ENCODE results near the gene NTSR2. TPM values are rescaled to one million over a fixed set of nuclear protein-coding genes. Genes with fewer than 3 reads are reported as not detected.

The NTSR2 gene
- total and polyA plus RNA-seq, 2 experiments from 2014 or later = 0.10 TPM; not detected in 1

DNA sequence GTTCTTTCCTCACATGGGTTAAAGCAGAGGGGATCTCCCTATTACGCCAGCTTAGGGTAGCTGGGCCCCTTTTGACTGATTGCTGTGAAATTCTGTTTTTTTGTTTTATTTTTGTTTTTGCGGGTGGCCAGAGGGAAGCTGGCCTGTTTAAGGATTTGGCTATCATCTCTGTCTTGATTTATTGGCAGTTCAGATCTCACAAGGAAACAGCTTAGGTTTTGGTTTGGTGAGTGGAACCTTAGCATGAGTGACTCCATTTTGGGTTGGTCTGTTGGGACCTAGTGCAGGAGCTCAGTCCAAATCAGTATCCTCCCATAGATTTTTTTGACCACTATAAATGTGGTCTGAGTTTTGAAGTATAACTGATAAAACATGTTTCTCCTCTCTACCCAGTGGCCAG lies 25.6 kb upstream of the NTSR2 start:
- TF ChIP-seq POLR2AphosphoS5 (IDR thresholded peaks at IDR 0.05; ENCODE audit: low read depth) (no peak), EZH2phosphoT487 (IDR thresholded peaks at IDR 0.05; ENCODE audit: unreplicated experiment) (no peak), JUNB (IDR thresholded peaks at IDR 0.05; ENCODE audit: unreplicated experiment) (no peak), ZNF331 (CRISPR knock-in tag; IDR thresholded peaks at IDR 0.05; ENCODE audit: low read depth) (no peak), STAT1 (IDR thresholded peaks at IDR 0.05; ENCODE audit: unreplicated experiment) (no peak), EZH2 (IDR thresholded peaks at IDR 0.05; ENCODE audit: low read depth, unreplicated experiment) (no peak), ZNF114 (CRISPR knock-in tag; IDR thresholded peaks at IDR 0.05) (no peak), CREB1 (CRISPR knock-in tag; IDR thresholded peaks at IDR 0.05; ENCODE audit: low read depth) (no peak), NANOG (IDR thresholded peaks at IDR 0.05; ENCODE audit: borderline replicate concordance) (no peak)
- TF ChIP-seq, protein P1, sequence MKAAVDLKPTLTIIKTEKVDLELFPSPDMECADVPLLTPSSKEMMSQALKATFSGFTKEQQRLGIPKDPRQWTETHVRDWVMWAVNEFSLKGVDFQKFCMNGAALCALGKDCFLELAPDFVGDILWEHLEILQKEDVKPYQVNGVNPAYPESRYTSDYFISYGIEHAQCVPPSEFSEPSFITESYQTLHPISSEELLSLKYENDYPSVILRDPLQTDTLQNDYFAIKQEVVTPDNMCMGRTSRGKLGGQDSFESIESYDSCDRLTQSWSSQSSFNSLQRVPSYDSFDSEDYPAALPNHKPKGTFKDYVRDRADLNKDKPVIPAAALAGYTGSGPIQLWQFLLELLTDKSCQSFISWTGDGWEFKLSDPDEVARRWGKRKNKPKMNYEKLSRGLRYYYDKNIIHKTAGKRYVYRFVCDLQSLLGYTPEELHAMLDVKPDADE (IDR thresholded peaks at IDR 0.05) = no peak
- TF ChIP-seq, protein P2, sequence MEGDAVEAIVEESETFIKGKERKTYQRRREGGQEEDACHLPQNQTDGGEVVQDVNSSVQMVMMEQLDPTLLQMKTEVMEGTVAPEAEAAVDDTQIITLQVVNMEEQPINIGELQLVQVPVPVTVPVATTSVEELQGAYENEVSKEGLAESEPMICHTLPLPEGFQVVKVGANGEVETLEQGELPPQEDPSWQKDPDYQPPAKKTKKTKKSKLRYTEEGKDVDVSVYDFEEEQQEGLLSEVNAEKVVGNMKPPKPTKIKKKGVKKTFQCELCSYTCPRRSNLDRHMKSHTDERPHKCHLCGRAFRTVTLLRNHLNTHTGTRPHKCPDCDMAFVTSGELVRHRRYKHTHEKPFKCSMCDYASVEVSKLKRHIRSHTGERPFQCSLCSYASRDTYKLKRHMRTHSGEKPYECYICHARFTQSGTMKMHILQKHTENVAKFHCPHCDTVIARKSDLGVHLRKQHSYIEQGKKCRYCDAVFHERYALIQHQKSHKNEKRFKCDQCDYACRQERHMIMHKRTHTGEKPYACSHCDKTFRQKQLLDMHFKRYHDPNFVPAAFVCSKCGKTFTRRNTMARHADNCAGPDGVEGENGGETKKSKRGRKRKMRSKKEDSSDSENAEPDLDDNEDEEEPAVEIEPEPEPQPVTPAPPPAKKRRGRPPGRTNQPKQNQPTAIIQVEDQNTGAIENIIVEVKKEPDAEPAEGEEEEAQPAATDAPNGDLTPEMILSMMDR (conservative IDR thresholded peaks at IDR 0.05; ENCODE audit: low read depth in 2 of 2) = no peak
- TF ChIP-seq, protein P3, sequence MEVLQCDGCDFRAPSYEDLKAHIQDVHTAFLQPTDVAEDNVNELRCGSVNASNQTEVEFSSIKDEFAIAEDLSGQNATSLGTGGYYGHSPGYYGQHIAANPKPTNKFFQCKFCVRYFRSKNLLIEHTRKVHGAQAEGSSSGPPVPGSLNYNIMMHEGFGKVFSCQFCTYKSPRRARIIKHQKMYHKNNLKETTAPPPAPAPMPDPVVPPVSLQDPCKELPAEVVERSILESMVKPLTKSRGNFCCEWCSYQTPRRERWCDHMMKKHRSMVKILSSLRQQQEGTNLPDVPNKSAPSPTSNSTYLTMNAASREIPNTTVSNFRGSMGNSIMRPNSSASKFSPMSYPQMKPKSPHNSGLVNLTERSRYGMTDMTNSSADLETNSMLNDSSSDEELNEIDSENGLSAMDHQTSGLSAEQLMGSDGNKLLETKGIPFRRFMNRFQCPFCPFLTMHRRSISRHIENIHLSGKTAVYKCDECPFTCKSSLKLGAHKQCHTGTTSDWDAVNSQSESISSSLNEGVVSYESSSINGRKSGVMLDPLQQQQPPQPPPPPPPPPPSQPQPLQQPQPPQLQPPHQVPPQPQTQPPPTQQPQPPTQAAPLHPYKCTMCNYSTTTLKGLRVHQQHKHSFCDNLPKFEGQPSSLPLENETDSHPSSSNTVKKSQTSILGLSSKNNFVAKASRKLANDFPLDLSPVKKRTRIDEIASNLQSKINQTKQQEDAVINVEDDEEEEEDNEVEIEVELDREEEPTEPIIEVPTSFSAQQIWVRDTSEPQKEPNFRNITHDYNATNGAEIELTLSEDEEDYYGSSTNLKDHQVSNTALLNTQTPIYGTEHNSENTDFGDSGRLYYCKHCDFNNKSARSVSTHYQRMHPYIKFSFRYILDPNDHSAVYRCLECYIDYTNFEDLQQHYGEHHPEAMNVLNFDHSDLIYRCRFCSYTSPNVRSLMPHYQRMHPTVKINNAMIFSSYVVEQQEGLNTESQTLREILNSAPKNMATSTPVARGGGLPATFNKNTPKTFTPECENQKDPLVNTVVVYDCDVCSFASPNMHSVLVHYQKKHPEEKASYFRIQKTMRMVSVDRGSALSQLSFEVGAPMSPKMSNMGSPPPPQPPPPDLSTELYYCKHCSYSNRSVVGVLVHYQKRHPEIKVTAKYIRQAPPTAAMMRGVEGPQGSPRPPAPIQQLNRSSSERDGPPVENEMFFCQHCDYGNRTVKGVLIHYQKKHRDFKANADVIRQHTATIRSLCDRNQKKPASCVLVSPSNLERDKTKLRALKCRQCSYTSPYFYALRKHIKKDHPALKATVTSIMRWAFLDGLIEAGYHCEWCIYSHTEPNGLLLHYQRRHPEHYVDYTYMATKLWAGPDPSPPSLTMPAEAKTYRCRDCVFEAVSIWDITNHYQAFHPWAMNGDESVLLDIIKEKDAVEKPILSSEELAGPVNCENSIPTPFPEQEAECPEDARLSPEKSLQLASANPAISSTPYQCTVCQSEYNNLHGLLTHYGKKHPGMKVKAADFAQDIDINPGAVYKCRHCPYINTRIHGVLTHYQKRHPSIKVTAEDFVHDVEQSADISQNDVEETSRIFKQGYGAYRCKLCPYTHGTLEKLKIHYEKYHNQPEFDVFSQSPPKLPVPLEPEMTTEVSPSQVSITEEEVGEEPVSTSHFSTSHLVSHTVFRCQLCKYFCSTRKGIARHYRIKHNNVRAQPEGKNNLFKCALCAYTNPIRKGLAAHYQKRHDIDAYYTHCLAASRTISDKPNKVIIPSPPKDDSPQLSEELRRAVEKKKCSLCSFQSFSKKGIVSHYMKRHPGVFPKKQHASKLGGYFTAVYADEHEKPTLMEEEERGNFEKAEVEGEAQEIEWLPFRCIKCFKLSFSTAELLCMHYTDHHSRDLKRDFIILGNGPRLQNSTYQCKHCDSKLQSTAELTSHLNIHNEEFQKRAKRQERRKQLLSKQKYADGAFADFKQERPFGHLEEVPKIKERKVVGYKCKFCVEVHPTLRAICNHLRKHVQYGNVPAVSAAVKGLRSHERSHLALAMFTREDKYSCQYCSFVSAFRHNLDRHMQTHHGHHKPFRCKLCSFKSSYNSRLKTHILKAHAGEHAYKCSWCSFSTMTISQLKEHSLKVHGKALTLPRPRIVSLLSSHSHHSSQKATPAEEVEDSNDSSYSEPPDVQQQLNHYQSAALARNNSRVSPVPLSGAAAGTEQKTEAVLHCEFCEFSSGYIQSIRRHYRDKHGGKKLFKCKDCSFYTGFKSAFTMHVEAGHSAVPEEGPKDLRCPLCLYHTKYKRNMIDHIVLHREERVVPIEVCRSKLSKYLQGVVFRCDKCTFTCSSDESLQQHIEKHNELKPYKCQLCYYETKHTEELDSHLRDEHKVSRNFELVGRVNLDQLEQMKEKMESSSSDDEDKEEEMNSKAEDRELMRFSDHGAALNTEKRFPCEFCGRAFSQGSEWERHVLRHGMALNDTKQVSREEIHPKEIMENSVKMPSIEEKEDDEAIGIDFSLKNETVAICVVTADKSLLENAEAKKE (CRISPR knock-in tag; IDR thresholded peaks at IDR 0.05) = no peak
- TF ChIP-seq, protein P4, sequence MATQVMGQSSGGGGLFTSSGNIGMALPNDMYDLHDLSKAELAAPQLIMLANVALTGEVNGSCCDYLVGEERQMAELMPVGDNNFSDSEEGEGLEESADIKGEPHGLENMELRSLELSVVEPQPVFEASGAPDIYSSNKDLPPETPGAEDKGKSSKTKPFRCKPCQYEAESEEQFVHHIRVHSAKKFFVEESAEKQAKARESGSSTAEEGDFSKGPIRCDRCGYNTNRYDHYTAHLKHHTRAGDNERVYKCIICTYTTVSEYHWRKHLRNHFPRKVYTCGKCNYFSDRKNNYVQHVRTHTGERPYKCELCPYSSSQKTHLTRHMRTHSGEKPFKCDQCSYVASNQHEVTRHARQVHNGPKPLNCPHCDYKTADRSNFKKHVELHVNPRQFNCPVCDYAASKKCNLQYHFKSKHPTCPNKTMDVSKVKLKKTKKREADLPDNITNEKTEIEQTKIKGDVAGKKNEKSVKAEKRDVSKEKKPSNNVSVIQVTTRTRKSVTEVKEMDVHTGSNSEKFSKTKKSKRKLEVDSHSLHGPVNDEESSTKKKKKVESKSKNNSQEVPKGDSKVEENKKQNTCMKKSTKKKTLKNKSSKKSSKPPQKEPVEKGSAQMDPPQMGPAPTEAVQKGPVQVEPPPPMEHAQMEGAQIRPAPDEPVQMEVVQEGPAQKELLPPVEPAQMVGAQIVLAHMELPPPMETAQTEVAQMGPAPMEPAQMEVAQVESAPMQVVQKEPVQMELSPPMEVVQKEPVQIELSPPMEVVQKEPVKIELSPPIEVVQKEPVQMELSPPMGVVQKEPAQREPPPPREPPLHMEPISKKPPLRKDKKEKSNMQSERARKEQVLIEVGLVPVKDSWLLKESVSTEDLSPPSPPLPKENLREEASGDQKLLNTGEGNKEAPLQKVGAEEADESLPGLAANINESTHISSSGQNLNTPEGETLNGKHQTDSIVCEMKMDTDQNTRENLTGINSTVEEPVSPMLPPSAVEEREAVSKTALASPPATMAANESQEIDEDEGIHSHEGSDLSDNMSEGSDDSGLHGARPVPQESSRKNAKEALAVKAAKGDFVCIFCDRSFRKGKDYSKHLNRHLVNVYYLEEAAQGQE (IDR thresholded peaks at IDR 0.05; ENCODE audit: unreplicated experiment) = no peak
- ATAC-seq (no peak), DNase-seq (ENCODE audit: low spot score) (no peak)
- no peaks in the 10 kb centered on the region for H3K36me3 ChIP-seq (ENCODE audit: insufficient read depth)
- H3K4me2 ChIP-seq = no peak overlapping the region
- H3K9me2 ChIP-seq (ENCODE audit: insufficient read depth) = no peaks in the 10 kb centered on the region
- no peaks in the 10 kb centered on the region for H3K27me3 ChIP-seq (ENCODE audit: insufficient read depth)
- H3K36me3 Mint-ChIP-seq (ENCODE audit: low read depth) = no peaks in the 10 kb centered on the region
- no peak overlapping the region for H3K27ac ChIP-seq (ENCODE audit: low read depth)
- H2AFZ ChIP-seq = no peak overlapping the region
- H3K79me2 ChIP-seq (replicated peaks; ENCODE audit: insufficient read depth) = no peaks in the 10 kb centered on the region
- no peaks in the 10 kb centered on the region for H3F3A ChIP-seq (replicated peaks; ENCODE audit: low read depth)
- no peak overlapping the region for H3K27ac Mint-ChIP-seq
- H3K27me3 Mint-ChIP-seq (ENCODE audit: insufficient read depth, low read depth, poor library complexity) = peaks cover 6% of the 10 kb centered on the region
- H3K4me1 ChIP-seq (ENCODE audit: insufficient read depth) = no peaks in the 10 kb centered on the region
- H4K20me1 ChIP-seq (replicated peaks; ENCODE audit: insufficient read depth) = no peaks in the 10 kb centered on the region
- no peak overlapping the region for H3K4me3 Mint-ChIP-seq
- H3K4me3 ChIP-seq = no peak overlapping the region
- no peaks in the 10 kb centered on the region for H3K9me3 Mint-ChIP-seq
- H3K4me1 Mint-ChIP-seq = no peaks in the 10 kb centered on the region; the same call in 2 of the 3 replicates
